HL-60/S4 (cell line): ENCODE measurements around the gene PTRHD1.

ENCODE experiments used
- in situ Hi-C: fragments of 300-500 bp; cut with MboI; formaldehyde crosslinking; loops from 2 replicates; pipeline ENCODE4 v1.14.3; 2022; ENCODE audit warnings: low sequenced_read_pairs

The PTRHD1 gene

DNA sequence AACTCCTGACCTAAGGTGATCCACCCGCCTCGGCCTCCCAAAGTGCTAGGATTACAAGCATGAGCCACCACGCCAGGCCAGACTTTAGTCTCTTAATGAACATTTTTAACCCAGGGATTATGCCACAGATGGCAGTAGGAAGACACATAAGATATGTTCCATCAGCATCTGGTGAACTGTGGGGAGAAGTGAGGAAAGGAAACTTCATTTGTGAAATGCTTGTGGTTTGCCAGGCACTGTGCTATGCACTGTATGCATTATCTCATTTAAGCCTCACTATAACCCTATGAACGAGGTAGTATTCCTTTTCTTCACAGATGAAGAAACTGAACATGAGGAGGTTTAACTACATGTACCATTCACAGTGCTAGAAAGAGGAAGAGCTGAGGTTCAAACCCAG lies 29.3 kb downstream of the PTRHD1 start:
- in situ Hi-C loops = no loop called here

DNA sequence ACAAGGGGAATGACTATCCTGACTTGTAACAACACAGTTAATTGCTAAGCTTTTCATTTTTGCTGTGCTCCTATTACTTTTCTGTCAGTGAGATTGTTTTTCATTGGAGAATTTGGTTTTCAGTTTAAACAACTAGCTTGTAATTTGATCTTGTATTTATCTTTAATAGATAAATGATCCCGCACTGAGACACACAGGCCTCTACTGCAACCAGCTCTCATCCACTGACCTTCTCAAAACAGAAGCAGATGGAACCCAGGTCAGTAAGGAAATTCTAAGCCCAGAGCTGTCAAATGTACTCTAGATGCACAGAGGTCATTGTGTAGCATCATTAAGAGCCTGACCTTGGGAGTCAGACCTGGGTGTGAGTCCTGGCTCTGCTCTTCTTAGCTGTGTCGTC lies 30.7 kb downstream of the PTRHD1 start:
- in situ Hi-C loops = no loop called here

DNA sequence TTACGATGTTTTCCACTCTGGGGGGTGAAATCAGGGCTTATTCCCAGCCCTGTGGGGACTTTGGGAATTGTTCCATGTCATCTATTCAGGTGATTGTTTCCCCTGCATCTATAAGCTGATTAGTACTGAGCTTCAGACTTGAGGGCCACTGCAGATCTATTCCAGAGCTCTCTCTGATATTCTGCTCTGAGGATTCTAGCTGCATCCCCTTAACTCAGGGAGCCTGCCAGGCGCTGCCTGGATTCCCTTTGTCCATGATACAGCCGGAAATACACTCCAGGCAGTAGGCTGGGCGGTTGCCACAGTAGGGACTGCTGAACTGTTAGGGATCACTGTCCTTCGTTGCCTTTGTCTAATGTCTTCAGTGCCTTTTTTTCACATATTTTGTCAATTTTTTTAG lies 31.3 kb downstream of the PTRHD1 start:
- in situ Hi-C loops = no loop called here

DNA sequence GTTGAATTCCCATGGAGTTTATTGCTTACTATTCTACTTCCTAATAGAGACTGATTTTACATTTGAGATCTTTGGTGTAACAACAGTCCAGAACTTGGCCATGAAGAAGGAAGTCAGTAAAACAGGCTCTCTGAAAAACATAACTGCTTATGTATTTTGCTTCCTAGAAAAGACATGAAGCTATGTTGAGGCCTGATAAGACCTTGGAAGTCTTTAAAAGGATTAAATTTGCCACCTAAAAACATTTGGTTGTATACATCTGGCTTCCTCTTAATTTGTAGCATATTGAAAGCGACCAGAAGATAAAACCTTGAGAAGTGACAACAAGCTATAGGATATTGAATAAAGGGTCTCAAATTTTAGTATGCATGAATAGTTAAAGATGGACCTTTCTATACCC lies 36.4 kb downstream of the PTRHD1 start:
- in situ Hi-C loops = no loop called here

DNA sequence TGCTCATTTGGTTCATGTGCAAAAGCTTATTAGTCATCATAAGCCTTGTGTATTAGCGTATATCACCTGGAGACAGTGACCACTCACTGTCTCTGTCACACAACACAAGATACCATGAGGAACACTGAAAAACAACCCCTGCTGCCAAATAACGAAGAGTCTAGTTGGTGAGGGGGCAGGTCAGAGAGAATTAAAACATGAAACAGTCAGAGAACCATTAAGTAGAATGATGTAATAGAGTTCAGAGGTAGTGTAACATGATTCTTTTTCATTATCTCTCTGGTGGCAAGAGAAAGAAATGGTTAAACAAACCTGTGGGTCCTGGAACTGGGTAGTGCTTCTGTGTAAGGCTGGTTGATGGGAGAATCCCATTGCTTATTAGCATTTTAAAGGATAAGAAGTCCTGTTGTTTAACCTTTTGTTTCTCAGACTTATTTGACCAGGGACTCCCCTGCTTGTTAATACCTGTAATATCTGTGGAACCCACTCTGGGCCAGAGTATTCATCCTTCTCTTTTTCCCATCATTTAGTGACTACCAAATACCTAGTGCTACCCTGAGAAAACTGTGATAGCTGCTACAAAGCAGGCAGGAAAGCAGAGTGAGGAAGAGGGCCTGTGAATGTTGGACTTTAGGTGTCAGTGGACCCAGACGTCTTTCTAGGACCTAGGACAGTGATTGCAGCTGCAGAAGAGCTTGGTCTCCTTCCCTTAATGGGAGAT lies 38.0 kb downstream of the PTRHD1 start:
- in situ Hi-C loops = no loop called here

DNA sequence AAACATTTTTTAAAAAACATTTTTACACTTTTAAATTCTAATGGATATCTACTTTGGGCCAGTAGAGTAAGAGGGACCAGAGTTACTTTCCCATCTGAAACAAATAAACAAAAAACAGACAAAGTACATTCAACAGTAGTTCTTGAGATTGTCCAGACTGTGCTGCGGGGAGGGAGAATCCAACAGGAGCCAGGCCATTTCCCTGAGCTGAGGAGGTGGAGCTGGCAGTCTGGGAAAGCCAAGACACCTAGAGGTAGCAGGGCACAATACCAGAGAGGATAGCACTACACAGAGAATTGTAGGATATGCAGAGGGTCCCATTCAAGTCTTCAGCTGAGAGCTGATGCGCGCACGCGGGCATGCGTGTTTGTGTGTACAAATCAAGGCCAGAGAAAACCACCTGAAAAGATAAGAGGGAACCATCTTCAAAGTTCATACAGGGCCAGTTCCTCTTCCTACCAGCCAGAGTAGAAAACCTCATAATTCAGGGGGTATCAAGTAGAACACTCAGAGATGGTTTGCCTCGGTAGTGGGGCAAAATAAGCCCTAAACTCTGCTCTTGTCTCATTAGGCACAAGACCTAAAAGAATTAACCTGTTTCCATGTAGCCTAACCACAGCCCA lies 44.0 kb downstream of the PTRHD1 start:
- in situ Hi-C loops = no loop called here

DNA sequence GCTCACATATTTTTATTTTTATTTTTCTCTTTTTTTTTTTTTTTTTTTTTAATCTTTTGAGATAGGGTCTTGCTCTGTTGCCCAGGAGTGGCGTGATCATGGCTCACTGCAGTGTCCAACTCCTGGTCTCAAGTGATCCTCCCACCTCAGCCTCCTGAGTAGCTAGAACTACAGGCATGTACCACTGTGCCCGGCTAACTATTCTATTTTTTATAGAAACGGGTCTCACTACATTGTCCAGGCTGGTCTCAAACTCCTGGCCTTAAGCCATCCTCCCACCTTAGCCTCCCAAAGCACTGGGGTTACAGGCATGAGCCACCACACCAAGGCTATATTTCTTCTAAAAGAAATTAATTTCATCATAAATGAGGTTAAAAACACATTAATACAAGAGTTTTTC lies 45.9 kb downstream of the PTRHD1 start:
- in situ Hi-C loops = no loop called here

DNA sequence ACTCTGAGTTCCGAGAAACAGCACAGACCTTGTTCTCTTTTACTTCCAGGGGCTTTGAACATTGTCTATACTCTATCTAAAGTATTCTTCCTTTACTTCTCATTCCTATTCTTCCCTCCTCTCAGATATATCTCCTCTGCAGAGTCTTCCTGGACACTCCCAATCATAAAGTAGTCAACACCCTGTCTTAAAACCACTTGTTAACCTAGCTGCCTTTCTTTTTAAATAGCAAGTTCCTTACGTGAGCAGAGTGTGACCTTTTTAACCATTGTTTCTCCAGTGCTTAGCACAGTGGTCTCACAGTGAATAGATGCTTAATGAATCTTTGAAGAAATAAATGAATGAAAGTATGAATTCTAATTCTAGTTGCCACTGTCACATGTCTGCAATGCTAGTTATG lies 47.4 kb downstream of the PTRHD1 start:
- in situ Hi-C loops = no loop called here

DNA sequence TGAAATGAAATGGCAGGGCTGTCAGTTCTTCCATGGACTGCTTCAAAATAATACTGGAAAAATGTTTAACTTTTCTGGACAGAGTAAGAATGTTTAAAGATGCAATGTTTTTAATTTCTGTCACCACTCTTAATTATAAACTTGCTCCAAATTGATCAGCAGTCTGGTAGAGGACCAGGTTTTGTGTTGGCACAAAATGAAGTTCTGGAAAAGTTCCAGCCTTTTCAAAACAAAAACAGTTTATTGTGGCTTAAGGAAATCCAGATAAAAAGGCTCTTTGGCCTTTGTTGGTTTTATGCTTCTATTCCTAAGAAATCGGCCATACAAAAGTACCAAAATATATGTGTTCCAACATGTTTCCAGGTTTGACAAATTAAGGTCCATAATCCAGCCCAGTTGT lies 48.8 kb downstream of the PTRHD1 start:
- in situ Hi-C loops = no loop called here

DNA sequence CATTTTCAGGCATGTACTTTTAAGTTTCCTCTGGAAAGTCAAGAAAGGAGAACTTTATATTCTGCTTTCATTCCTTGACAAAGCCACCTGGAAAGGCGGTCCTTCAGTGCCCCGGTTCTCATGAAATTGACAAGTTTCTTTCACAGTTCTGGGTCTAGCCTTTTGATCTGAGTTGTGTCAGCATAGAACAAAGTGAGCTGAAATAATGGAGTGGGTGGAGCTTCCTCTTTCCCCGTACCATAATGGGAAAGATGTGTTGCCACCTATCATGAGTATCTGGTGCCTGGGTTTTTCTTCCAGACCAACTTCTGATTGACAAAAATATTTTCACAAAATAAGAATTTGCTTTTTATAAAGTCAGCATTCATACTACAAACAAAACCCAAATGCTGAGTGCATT lies 49.3 kb downstream of the PTRHD1 start:
- in situ Hi-C loops = no loop called here

DNA sequence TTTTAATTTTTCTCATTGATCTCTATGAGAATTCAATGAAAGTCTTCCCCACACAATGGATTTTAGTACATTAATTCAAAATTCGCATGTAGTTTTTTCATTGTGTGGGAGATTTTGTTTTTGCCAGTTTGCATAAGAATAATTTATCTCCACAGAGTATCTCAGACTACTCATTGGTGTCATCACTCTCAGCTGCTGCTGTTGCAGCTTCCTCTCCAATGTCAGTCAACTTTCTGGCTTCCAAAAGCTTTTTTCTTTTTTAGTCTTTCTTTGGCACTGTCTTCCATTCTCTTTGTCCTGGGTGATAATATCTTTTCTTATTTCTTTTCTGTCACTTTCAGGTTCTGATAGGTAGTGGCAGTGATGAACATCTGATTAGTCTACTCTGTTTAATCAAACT lies 50.5 kb downstream of the PTRHD1 start:
- in situ Hi-C loops = no loop called here

DNA sequence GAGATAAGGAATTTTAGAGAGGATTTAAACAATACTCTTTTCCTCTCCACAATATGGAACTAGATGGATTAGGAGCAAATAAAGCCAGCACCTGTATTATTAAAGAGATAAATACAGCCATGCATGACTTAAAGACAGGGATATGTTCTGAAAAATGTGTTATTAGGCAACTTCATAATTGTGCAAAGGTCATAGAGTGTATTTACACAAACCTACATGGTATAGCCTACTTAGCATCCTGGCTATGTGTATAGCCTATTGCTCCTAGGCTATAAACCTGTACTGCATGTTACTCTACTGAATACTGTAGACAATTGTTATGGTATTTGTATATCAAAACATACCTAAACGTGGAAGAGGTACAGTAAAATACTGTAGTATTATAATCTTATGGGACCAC lies 53.0 kb downstream of the PTRHD1 start:
- in situ Hi-C loops = no loop called here
